Measurements from ENCODE around the gene NLGN3.

Gene NLGN3

GRCh38 chrX:71118032-71118984 is 26.3 kb upstream of the NLGN3 start, which contains the start of gene MED12:
MED12 (plus strand) TSS chrX:71118596; CDS start chrX:71118755, 159 bp downstream.
- peak; percentile 52 to 68 for DNase-seq (ENCODE audit: low read depth in 2 of 2, low spot score in 1 of 2)

DNA sequence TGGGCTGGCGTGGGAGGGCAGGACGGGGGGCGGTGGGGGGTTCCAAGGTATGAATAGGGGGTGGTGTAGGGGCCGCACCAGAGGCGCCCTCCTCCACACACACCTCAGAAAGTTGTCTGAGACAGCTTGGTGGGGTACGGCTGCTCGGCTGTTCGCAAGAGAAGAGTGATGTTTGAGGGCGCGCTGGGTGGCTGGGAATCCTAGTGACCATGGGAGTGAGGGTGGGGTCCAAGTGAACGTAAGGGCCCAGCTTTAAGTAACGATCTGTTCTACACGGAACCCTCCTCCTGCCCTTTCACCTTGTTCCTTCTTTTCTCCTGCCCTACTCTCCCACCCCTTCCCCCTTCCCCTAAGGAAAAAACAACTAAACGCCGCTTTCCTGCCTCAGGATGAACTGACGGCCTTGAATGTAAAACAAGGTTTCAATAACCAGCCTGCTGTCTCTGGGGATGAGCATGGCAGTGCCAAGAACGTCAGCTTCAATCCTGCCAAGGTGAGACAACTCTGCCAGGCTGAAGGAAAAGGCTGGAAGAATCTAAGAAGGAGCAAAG is 25.6 kb upstream of the NLGN3 start:
- no peak for DNase-seq (ENCODE audit: low read depth in 2 of 2, low spot score in 1 of 2)

DNA sequence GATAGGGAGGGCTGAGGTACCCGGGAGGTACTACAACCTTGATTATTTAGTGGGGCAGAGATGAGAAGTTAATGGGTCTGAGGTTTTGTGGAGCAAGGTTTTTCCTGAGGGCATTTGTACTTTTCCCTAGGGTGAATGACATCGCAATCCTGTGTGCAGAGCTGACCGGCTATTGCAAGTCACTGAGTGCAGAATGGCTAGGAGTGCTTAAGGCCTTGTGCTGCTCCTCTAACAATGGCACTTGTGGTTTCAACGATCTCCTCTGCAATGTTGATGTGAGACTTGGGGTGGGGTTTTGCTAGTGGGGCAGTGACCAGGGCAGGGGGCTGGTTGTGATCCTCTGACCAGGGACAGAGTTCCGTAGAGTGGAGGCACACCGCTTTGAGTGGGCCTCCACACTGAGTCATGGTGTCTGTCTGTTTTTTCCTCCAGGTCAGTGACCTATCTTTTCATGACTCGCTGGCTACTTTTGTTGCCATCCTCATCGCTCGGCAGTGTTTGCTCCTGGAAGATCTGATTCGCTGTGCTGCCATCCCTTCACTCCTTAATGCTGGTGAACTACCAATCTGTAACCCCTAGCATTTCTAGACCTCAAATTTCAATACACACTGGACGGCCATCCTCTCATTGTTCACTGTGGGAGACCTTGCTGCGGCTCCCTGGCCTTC is 16.3 kb upstream of the NLGN3 start:
- no peak for DNase-seq (ENCODE audit: low read depth in 2 of 2, low spot score in 1 of 2)

DNA sequence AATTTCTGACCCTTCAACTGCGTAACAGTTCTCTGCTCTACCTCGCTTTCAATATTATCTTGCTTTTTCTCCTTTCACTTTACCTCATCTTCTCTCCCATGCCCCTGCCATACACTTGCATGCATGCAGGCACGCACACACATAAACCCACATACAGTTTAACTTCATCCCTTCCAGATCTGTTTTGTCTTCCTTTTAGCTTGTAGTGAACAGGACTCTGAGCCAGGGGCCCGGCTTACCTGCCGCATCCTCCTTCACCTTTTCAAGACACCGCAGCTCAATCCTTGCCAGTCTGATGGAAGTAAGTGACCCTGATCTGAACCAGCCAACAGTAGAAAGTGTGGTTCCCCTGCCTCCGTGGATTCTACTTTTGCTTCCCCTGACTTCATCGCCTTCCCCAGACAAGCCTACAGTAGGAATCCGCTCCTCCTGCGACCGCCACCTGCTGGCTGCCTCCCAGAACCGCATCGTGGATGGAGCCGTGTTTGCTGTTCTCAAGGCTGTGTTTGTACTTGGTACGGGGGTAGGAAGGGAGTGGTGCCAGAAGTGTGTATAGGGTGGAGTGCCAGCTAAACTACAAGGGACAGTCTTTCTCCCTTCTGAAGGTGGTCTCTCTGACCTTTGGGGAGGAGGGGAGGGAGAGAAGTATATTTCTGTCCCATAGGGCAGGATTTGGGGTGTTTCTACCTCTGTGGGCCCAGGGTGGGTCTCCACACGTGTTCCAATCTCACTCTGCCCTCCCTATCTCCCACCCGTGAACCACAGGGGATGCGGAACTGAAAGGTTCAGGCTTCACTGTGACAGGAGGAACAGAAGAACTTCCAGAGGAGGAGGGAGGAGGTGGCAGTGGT is 15.5 kb upstream of the NLGN3 start:
- DNase-seq (ENCODE audit: low read depth in 2 of 2, low spot score in 1 of 2) = peak; percentile 52 to 55

DNA sequence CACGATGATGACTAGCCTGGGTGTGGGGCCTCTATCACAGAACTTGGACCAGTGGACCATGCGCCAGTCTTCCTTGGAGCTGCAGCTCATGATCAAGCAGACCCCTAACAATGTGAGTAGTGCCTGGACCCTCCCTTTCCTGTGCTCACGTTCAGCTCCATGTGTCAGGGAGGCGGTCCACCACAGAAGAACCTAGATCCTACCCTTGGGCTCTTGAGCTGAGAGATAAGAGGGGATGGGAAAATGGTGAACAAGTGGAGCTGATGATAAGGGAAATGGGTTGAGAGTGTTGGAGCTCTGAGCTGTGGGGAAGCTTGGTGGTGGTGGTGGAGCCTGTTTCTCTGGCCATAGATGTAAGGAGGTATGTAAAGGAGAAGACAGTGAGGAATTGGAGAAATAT is 13.1 kb upstream of the NLGN3 start:
- no peak for DNase-seq (ENCODE audit: low read depth in 2 of 2, low spot score in 1 of 2)

DNA sequence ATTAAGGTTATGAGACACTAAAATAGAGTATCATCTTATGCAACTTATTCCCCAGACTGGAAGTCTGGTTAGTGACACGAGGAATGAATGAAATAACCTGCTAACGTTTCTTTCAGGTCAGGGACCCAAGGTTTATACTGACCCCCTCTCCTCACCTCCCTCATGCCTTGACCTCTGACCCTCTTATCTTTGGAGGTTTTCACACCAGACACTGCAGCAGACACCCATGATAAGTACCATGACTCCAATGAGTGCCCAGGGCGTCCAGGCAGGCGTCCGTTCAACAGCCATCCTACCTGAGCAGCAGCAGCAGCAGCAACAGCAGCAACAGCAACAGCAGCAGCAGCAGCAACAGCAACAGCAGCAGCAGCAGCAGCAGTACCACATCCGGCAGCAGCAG is 4.2 kb upstream of the NLGN3 start:
- no peak for DNase-seq (ENCODE audit: low read depth in 2 of 2, low spot score in 1 of 2)

- DNase-seq (ENCODE audit: low read depth in 2 of 2, low spot score in 1 of 2) = no peak
Observed at GRCh38 chrX:71143508-71143907, 1.1 kb upstream of the NLGN3 start.

DNA sequence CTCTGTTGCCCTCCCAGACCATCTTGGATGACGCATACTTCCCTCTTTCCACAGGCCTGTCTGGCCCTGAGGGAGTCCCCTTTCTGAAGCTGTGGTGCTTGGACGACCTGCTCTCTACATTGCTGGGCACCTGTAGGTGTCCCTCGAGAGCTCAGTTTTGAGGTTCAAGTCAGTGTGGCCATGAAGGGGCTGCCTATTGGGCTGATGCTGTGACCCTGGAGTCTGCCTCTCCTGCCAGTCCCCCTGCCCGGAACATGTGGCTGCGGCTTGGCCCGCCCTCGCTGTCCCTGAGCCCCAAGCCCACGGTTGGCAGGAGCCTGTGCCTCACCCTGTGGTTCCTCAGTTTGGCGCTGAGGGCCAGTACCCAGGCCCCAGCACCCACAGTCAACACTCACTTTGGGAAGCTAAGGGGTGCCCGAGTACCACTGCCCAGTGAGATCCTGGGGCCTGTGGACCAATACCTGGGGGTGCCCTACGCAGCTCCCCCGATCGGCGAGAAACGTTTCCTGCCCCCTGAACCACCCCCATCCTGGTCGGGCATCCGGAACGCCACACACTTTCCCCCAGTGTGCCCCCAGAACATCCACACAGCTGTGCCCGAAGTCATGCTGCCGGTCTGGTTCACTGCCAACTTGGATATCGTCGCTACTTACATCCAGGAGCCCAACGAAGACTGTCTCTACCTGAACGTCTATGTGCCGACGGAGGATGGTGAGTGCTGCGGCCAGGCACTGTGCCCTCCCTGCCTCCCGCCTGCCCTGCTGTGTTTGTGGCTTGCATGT is 3.0 kb downstream of the NLGN3 start:
- no peak for DNase-seq (ENCODE audit: low read depth in 2 of 2, low spot score in 1 of 2)

- no peak for DNase-seq (ENCODE audit: low read depth in 2 of 2, low spot score in 1 of 2)
Observed at GRCh38 chrX:71148278-71148663, 3.6 kb downstream of the NLGN3 start.

GRCh38 chrX:71151366-71151765 is 6.7 kb downstream of the NLGN3 start:
- no peak for DNase-seq (ENCODE audit: low read depth in 2 of 2, low spot score in 1 of 2)

DNA sequence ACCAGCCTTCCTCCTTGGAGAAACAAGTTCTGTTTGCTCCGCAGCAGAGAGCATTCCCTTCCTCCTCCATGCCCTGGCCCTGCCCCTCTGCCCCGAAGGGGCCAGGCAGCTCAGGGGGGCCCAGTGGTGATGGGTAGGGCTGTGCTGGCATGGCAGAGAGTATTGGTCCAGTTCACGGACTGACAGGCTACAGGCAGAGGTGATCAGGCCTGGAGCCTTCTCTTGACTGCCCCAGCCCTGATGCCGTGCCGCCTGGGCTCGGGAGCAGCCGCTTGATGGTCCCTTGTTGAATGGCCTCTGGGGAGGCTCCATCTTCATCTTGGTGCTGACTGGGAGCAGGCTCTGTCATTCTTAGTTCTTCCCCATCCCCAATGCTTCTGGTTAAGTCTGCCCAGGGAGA is 9.6 kb downstream of the NLGN3 start:
- no peak for DNase-seq (ENCODE audit: low read depth in 2 of 2, low spot score in 1 of 2)

GRCh38 chrX:71154641-71155040 is 10.0 kb downstream of the NLGN3 start:
- DNase-seq (ENCODE audit: low read depth in 2 of 2, low spot score in 1 of 2) = no peak

DNA sequence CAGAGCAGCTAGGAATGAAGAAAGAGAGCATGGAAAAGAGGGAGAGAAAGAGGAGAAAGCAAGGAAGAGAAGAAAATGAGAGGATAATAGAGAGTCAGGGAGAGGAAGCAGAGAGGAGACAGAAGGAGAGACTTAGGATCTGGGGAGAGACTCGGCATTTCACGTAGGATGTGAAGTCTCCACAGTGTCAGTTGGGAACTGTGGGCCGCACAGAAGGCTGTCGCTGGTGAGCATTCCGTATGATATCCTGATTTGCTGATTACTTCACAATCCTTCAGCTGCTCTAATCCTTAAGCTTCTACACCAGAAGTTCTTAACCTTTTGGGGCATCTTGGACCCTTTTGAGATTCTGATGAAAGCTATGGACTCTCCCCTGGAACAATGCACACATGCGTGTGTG is 14.0 kb downstream of the NLGN3 start:
- no peak for DNase-seq (ENCODE audit: low read depth in 2 of 2, low spot score in 1 of 2)

- DNase-seq (ENCODE audit: low read depth in 2 of 2, low spot score in 1 of 2) = no peak
Observed at GRCh38 chrX:71159335-71159734, 14.7 kb downstream of the NLGN3 start.

GRCh38 chrX:71160475-71160874 is 15.8 kb downstream of the NLGN3 start:
- no peak for DNase-seq (ENCODE audit: low read depth in 2 of 2, low spot score in 1 of 2)

- no peak for DNase-seq (ENCODE audit: low read depth in 2 of 2, low spot score in 1 of 2)
Observed at GRCh38 chrX:71162981-71163380, 18.3 kb downstream of the NLGN3 start.

- DNase-seq (ENCODE audit: low read depth in 2 of 2, low spot score in 1 of 2) = no peak
Observed at GRCh38 chrX:71164071-71164470, 19.4 kb downstream of the NLGN3 start.

- DNase-seq (ENCODE audit: low read depth in 2 of 2, low spot score in 1 of 2) = no peak
Observed at GRCh38 chrX:71166461-71166860, 21.8 kb downstream of the NLGN3 start.

DNA sequence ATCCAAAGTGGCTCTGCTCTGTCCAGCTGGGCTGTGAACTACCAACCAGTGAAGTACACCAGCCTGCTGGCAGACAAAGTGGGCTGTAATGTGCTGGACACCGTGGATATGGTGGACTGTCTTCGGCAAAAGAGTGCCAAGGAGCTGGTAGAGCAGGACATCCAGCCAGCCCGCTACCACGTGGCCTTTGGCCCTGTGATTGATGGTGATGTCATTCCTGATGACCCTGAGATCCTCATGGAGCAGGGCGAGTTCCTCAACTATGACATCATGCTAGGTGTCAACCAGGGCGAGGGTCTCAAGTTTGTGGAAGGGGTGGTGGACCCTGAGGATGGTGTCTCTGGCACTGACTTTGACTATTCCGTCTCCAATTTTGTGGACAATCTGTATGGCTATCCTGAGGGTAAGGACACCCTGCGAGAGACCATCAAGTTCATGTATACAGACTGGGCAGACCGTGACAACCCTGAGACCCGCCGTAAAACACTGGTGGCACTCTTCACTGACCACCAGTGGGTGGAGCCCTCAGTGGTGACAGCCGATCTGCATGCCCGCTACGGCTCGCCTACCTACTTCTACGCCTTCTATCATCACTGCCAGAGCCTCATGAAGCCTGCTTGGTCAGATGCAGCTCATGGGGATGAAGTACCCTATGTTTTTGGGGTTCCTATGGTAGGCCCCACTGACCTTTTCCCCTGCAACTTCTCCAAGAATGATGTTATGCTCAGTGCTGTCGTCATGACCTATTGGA is 22.6 kb downstream of the NLGN3 start:
- DNase-seq (ENCODE audit: low read depth in 2 of 2, low spot score in 1 of 2) = no peak

DNA sequence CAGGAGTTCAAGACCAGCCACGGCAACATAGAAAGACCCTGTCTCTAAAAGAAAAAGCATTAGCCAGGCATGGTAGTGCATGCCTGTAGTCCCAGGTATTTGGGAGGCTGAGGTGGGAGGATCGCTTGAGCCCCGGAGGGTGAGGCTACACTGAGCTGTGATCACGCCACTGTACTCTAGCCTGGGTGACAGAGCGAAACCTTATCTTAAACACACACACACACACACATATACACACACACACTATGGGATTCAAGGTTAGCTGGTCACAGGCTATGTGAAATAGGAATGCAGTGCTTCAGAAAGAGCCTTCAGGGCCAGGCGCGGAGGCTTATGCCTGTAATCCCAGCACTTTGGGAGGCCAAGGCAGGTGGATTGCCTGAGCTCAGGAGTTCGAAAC is 23.5 kb downstream of the NLGN3 start:
- DNase-seq (ENCODE audit: low read depth in 2 of 2, low spot score in 1 of 2) = no peak
